NT2/D1 (cell line): ENCODE measurements around the gene NIBAN1.

Experiments used
- DNase-seq: peaks from one replicate; pipeline ENCODE4 v3.0.0-alpha.2; 2011; ENCODE audit warnings: low read depth, low spot score
- H3K27me3 ChIP-seq: 2 replicates; pipeline ENCODE4 v1.6.0; 2011; ENCODE audit warnings: mild to moderate bottlenecking; ENCODE audit not compliant: insufficient read length, insufficient read depth
- H3K36me3 ChIP-seq: 2 replicates; pipeline ENCODE4 v1.6.1; 2011; ENCODE audit warnings: mild to moderate bottlenecking, low read length, mixed read lengths; ENCODE audit not compliant: insufficient read depth, insufficient read length
- H3K4me1 ChIP-seq: 2 replicates; pipeline ENCODE4 v1.5.1; 2011; ENCODE audit not compliant: insufficient read depth, insufficient read length
- H3K4me3 ChIP-seq: 2 replicates; pipeline ENCODE4 v1.5.1; 2011; ENCODE audit warnings: low read depth; ENCODE audit not compliant: insufficient read length
- H3K9ac ChIP-seq: 2 replicates; pipeline ENCODE4 v1.6.0; 2011; ENCODE audit warnings: low read depth; ENCODE audit not compliant: insufficient read length
- H3K9me3 ChIP-seq: 2 replicates; pipeline ENCODE4 v1.5.1; 2011; ENCODE audit warnings: mild to moderate bottlenecking, low read length; ENCODE audit not compliant: insufficient read depth
- SUZ12 ChIP-seq: IDR thresholded peaks from 2 replicates; pipeline ENCODE4 v1.6.1; 2011; ENCODE audit not compliant: insufficient read length, insufficient read depth; ENCODE audit errors: extremely low read depth
- YY1 ChIP-seq: IDR thresholded peaks from 2 replicates; pipeline ENCODE4 v1.6.1; 2011; ENCODE audit not compliant: insufficient read length, insufficient read depth
- ZNF274 ChIP-seq: IDR thresholded peaks from 2 replicates; pipeline ENCODE4 v1.6.1; 2011; ENCODE audit warnings: mild to moderate bottlenecking, low read depth, low read length

Gene NIBAN1

DNA sequence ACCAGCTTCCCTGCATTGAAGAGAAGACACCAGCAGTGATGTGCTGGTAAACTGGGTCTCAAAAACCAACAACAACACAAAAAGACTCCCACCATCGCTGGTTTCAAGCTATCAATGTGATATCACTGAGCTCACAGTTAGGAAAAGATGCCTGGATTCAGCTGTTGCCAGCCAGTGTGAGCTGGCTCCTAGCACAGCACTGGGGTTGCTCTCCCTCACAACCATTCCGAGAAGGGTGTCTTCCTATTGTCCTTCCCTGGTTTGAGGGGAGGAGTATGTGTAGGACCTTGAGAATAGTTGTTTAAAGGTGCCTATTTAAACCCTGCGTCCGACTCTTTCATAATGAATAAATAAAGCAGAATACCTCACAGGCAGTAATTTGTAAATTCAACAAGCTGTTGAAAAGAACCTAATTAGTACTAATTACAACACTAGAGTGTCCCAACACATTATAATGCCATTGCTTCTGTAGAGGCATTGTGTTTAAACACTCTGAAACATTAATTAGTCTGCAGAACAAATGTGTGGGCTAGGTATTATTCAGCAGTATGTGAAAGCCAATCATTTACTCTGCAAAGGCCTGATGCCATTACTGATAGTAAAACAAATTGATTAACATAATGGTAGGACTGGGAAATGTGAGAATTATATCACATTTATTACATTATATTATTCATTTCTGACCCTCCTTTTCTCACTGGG, 17.2 kb downstream of the NIBAN1 start:
- no peaks in the 10 kb centered on the region for H3K27me3 ChIP-seq
- H3K4me3 ChIP-seq, result no peak overlapping the region
- DNase-seq, result no peak
- TF ChIP-seq SUZ12 (no peak), YY1 (no peak)
- no peaks in the 10 kb centered on the region for H3K9me3 ChIP-seq
- H3K36me3 ChIP-seq, result no peaks in the 10 kb centered on the region
- no peak overlapping the region for H3K9ac ChIP-seq
- H3K4me1 ChIP-seq, result no peaks in the 10 kb centered on the region

DNA sequence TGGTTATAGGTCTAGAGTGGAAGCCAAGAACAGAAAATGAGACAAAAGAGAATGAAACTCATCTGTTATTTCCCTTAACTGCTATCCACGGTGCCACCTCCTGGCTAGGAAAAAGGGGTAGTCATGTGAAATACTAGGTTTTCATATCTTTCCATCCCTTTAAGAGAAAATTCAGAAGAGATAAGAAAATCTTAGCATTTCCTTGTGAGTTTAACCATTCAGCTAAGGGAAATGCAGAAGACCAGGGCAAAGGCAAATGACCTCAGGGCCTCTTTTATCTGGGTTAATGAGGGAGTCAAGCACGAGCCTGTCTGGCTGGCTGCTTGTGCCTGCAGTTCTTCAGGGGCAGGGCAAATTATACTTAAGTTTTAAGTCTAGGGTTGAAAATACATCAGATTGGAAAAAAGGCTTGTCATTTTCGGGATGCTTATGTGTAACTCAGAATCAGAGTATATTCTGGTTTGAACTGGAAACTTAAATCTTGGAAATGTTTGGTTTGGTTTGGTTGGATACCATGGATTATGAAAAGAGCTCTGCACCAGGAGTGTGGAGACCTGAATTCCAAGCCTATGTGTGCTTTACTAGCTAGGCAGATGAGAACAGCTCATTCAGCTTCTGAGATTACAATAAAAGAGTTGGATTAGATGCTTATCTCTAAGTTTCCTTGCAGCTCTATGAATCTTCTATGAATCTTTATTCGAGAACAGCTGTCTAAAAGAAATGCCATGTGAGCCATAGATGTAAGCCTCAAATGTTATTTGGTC, 19.9 kb downstream of the NIBAN1 start:
- Histone ChIP-seq H3K27me3 (no peaks in the 10 kb centered on the region), H3K4me1 (no peaks in the 10 kb centered on the region), H3K9me3 (no peaks in the 10 kb centered on the region), H3K9ac (no peak overlapping the region), H3K36me3 (no peaks in the 10 kb centered on the region), H3K4me3 (no peak overlapping the region)
- no peak for DNase-seq
- no peak for TF ChIP-seq ZNF274
- no peak for TF ChIP-seq YY1
- no peak for TF ChIP-seq SUZ12

DNA sequence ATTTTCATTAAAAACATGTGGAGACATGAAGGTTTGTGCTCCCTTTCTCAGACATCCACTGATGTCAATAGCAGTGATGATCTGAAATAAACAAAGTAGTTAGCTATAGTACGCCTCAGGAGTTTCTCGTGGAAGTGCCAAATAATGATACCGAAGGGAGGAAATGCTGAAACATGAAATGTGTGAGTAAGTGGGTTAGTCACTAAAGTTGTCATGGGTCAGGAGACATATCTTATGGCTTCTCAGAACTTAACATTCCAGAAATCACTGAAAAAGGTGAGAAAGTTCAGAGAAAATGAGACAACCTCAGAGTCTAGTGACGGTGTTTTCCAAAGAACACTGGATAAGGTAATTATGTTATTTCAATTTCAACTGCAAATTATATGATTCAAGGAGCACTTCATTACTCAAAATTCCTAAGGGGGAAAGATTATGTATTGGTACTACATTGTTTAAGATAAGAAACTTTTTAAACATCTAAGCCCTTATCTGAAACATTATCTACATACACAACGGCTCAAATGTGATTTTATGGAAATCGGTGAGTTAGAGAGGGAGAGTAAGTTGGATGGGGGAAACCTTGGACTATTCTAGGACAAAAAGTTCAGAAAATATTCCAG, 20.6 kb downstream of the NIBAN1 start:
- Histone ChIP-seq H3K27me3 (no peaks in the 10 kb centered on the region), H3K9me3 (no peaks in the 10 kb centered on the region), H3K36me3 (no peaks in the 10 kb centered on the region), H3K9ac (no peak overlapping the region), H3K4me3 (no peak overlapping the region), H3K4me1 (no peaks in the 10 kb centered on the region)
- no peak for DNase-seq
- TF ChIP-seq ZNF274 (no peak), YY1 (no peak), SUZ12 (no peak)

DNA sequence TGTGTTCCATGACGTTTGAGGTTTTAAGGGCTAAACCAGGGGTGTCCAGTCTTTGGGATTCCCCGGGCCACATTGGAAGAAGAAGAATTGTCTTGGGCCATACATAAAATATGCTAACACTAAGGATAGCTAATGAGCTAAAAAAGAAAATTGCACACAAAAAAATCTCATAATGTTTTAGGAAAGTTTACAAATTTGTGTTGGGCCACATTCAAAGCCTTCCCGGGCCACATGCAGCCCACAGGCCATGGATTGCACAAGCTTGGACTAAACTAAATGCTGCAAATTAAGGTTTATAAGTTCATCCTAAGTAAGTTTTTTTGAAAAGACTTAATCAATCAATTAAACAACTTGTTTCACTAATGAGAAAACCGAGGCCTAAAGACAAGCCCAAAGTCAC, 21.9 kb downstream of the NIBAN1 start:
- TF ChIP-seq SUZ12 (no peak), ZNF274 (no peak), YY1 (no peak)
- Histone ChIP-seq H3K36me3 (no peaks in the 10 kb centered on the region), H3K9me3 (no peaks in the 10 kb centered on the region), H3K9ac (no peak overlapping the region), H3K27me3 (no peaks in the 10 kb centered on the region), H3K4me3 (no peak overlapping the region), H3K4me1 (no peaks in the 10 kb centered on the region)
- DNase-seq, result no peak

DNA sequence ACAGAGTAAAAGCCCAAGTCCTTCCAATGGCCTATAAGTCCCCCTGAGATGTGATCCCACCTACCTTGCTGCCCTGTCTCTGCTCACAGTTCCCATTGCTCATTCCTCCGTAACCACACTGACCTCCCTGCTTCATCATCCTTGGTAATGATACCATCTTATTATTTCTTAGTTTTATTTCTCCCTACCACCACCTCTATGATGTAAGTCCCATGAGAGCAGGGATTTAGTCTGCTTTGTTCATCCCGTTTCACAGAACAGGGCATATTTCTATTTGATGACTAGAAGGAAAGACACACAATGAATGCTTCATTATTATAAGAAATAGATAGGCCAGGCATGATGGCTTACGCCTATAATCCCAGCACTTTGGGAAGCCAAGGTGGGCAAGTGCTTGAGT, 22.5 kb downstream of the NIBAN1 start:
- no peaks in the 10 kb centered on the region for H3K27me3 ChIP-seq
- DNase-seq, result no peak
- no peak overlapping the region for H3K4me3 ChIP-seq
- no peak overlapping the region for H3K9ac ChIP-seq
- no peaks in the 10 kb centered on the region for H3K9me3 ChIP-seq
- H3K36me3 ChIP-seq, result no peaks in the 10 kb centered on the region
- TF ChIP-seq YY1, result no peak
- no peak for TF ChIP-seq SUZ12
- no peak for TF ChIP-seq ZNF274
- no peaks in the 10 kb centered on the region for H3K4me1 ChIP-seq

DNA sequence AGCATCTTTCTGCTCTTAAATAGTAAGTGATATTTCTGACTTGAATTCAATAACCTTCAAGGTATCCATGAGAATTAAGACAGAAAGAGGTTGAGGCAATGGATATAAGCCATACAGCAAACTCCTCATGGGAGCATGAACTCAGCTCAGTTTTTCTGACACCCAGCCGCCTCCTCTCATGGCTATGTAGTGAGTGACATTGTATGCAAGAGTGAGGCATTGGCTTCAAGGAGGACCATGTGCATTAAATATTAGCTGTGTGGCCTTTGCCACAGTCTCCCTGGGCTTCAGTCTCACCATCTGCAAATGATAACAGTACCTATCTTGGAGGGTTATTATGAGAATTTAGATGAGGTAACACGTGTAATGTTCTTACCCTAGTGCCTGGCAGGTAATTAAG, 23.4 kb downstream of the NIBAN1 start:
- H3K4me1 ChIP-seq, result no peaks in the 10 kb centered on the region
- H3K4me3 ChIP-seq, result no peak overlapping the region

DNA sequence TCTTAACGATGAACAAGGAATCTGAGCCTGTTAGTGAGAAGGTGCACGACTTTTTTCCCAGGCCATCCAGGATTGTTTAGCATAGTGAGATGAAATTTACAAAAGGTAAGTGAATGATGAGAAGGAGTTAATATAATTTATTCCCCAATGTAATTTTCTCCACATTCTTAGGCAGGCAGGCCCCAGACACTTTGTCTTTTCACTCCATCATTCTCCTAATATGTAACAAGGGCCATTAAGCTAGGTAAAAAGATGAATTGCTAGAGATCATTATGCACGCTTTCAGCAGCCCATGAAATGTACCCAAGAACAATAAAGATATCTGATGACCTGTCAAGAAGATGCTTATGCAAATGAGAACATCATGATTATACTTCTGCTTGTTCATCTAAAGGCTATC, 24.1 kb downstream of the NIBAN1 start:
- no peaks in the 10 kb centered on the region for H3K4me1 ChIP-seq
- H3K9me3 ChIP-seq, result no peaks in the 10 kb centered on the region
- H3K4me3 ChIP-seq, result no peak overlapping the region
- no peaks in the 10 kb centered on the region for H3K36me3 ChIP-seq
- no peak for TF ChIP-seq ZNF274
- no peak for TF ChIP-seq YY1
- no peak for TF ChIP-seq SUZ12
- H3K27me3 ChIP-seq, result no peaks in the 10 kb centered on the region
- no peak overlapping the region for H3K9ac ChIP-seq
- DNase-seq, result no peak

More for the DNA sequence above, 23.4 kb downstream of the NIBAN1 start:
- no peak for TF ChIP-seq ZNF274
- no peak for TF ChIP-seq YY1
- TF ChIP-seq SUZ12, result no peak
- DNase-seq, result no peak
- Histone ChIP-seq H3K9me3 (no peaks in the 10 kb centered on the region), H3K9ac (no peak overlapping the region), H3K27me3 (no peaks in the 10 kb centered on the region), H3K36me3 (no peaks in the 10 kb centered on the region)
